Epithelial cell of proximal tubule (primary cell): Measurements from ENCODE around the gene RACGAP1. TPM values are rescaled to one million over a fixed set of nuclear protein-coding genes. Genes with fewer than 3 reads are reported as not detected.
A peak's percentile ranks its signal among the peaks of the same experiment; 100 is the strongest.

Source experiments
- DNase-seq: peaks from one replicate; pipeline ENCODE4 v3.0.0-alpha.2; 2011; ENCODE audit warnings: low read depth
- H3K4me3 ChIP-seq: 2 replicates; pipeline ENCODE4 v1.5.1; 2011; ENCODE audit warnings: low read depth, mild to moderate bottlenecking, low read length
- total RNA-seq: library from RNA; depleted of rRNA; stranded (reverse); fragments of >200 nt; gene quantifications from 2 replicates; pipeline ENCODE4 v1.2.3, GENCODE V29; 2015
- TF ChIP-seq, protein P1 (sequence below): conservative IDR thresholded peaks from 2 replicates; pipeline ENCODE4 v1.5.1; 2012; ENCODE audit warnings: low read depth, mild to moderate bottlenecking, low read length

Gene RACGAP1
- total RNA-seq, 1 donor from 2014 or later: 86.5 TPM

DNA sequence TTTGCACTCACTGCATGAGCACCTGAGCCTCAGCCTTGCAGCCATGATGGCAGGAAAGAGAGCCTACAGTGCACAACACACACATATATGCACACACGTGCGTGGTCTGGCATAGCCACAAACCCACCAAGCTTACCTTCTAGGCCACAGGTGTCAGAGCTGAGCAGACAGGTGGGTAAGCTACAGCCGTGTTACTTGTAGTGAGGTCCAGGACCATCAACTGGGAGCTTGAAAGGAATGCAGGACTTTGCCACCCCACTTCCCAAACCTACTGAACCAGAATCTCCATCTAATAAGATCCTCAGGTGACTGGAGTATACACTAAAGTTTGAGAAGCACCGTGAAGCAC lies 34.8 kb upstream of the RACGAP1 start:
- H3K4me3 ChIP-seq: no peak overlapping the region
- DNase-seq: no peak
- TF ChIP-seq, protein P1, sequence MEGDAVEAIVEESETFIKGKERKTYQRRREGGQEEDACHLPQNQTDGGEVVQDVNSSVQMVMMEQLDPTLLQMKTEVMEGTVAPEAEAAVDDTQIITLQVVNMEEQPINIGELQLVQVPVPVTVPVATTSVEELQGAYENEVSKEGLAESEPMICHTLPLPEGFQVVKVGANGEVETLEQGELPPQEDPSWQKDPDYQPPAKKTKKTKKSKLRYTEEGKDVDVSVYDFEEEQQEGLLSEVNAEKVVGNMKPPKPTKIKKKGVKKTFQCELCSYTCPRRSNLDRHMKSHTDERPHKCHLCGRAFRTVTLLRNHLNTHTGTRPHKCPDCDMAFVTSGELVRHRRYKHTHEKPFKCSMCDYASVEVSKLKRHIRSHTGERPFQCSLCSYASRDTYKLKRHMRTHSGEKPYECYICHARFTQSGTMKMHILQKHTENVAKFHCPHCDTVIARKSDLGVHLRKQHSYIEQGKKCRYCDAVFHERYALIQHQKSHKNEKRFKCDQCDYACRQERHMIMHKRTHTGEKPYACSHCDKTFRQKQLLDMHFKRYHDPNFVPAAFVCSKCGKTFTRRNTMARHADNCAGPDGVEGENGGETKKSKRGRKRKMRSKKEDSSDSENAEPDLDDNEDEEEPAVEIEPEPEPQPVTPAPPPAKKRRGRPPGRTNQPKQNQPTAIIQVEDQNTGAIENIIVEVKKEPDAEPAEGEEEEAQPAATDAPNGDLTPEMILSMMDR: no peak

DNA sequence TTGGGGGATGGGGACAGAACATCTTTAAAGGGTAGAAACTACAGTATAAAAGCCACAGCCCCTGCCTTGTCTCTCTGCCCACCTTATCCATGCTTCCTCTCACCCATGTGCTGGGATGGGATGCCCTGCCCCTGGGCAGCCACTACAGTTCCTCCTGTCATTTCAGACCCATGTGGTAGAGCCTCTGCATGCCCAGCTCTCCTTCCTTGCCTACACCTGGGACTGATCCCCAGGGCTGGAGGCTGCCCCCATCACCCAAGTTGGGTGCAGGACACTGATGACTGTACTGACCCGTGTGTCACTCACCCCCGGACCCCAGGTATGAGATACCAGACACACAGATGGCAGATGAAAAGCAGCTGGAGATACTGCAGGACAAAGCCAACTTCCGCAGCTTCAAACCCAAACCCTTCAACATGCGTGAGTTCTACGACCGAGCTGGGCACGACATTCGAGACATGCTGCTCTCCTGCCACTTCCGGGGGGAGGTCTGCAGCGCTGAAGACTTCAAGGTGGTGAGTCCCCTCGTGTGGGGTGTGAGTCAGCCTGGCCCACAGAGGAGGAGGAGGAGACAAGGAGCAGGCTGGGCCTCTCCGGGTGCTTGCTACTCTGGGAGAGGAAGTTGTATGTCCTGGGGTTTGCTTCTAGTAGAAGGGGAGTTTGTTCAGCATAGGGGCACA lies 34.3 kb upstream of the RACGAP1 start:
- DNase-seq: no peak
- H3K4me3 ChIP-seq: no peak overlapping the region
- TF ChIP-seq, protein P1: no peak

- no peak overlapping the region for H3K4me3 ChIP-seq
- no peak for DNase-seq
- TF ChIP-seq, protein P1: no peak
Observed at GRCh38 chr12:50058743-50059312, 33.5 kb upstream of the RACGAP1 start.

- TF ChIP-seq, protein P1: no peak
- no peak for DNase-seq
- peak overlapping the region; percentile 55 for H3K4me3 ChIP-seq
Observed at GRCh38 chr12:50057896-50058670, 32.8 kb upstream of the RACGAP1 start.

- DNase-seq: no peak
- H3K4me3 ChIP-seq: peak within 1 kb of the TSS; percentile 55
- TF ChIP-seq, protein P1: peak; percentile 3
Observed at GRCh38 chr12:50057000-50057841, 31.9 kb upstream of the RACGAP1 start, which contains the start of gene ASIC1. Gene ASIC1 (plus strand): TSS chr12:50057596. CDS start chr12:50058767, 1,171 bp downstream.

GRCh38 chr12:50056639-50056976 lies 31.3 kb upstream of the RACGAP1 start:
- H3K4me3 ChIP-seq: peak overlapping the region; percentile 55
- no peak for DNase-seq
- TF ChIP-seq, protein P1: no peak
